Measurements from ENCODE around the gene RCL1.
"Not testable (repeated sequence)": the region's sequence is repeated elsewhere in the genome, so short reads cannot be mapped to it uniquely, and the experiment has no call there.

RCL1 gene

GRCh38 chr9:4762886-4763541, 29.7 kb upstream of the RCL1 start:
- no peaks in the 10 kb centered on the region for H3K36me3 ChIP-seq (ENCODE audit: insufficient read depth, low read length)
- H3K4me1 ChIP-seq (ENCODE audit: control insufficient read depth, insufficient read depth, low read length): peaks cover 9% of the 10 kb centered on the region
- H3K9ac ChIP-seq (ENCODE audit: low read depth, low read length): peak overlapping the region; percentile 35
- H3K9me3 ChIP-seq (replicated peaks; ENCODE audit: low read length): no peaks in the 10 kb centered on the region
- peak overlapping the region; percentile 63 for H3K4me2 ChIP-seq (ENCODE audit: low read length)
- peaks cover 10% of the 10 kb centered on the region for H3K27me3 ChIP-seq (ENCODE audit: control insufficient read depth, insufficient read depth, low read length)
- peak overlapping the region; percentile 10 for H3K4me3 ChIP-seq (ENCODE audit: low read length)

- Histone ChIP-seq H3K36me3 (ENCODE audit: insufficient read depth, low read length) (no peaks in the 10 kb centered on the region), H3K4me3 (ENCODE audit: low read length) (no peak overlapping the region), H3K9ac (ENCODE audit: low read depth, low read length) (no peak overlapping the region), H3K9me3 (replicated peaks; ENCODE audit: low read length) (no peaks in the 10 kb centered on the region), H3K27me3 (ENCODE audit: control insufficient read depth, insufficient read depth, low read length) (peaks cover 8% of the 10 kb centered on the region), H3K4me2 (ENCODE audit: low read length) (no peak overlapping the region), H3K4me1 (ENCODE audit: control insufficient read depth, insufficient read depth, low read length) (peaks cover 11% of the 10 kb centered on the region)
These were observed 28.7 kb upstream of the RCL1 start for GRCh38 chr9:4764033-4764432.

GRCh38 chr9:4768681-4769080, 24.1 kb upstream of the RCL1 start:
- H3K4me1 ChIP-seq (ENCODE audit: control insufficient read depth, insufficient read depth, low read length): peaks cover 7% of the 10 kb centered on the region
- no peaks in the 10 kb centered on the region for H3K27me3 ChIP-seq (ENCODE audit: control insufficient read depth, insufficient read depth, low read length)
- no peak overlapping the region for H3K4me3 ChIP-seq (ENCODE audit: low read length)
- H3K9me3 ChIP-seq (replicated peaks; ENCODE audit: low read length): no peaks in the 10 kb centered on the region
- no peak overlapping the region for H3K9ac ChIP-seq (ENCODE audit: low read depth, low read length)
- no peak overlapping the region for H3K4me2 ChIP-seq (ENCODE audit: low read length)
- H3K36me3 ChIP-seq (ENCODE audit: insufficient read depth, low read length): no peaks in the 10 kb centered on the region

- Histone ChIP-seq H3K4me3 (ENCODE audit: low read length) (no peak overlapping the region), H3K36me3 (ENCODE audit: insufficient read depth, low read length) (no peaks in the 10 kb centered on the region), H3K4me2 (ENCODE audit: low read length) (no peak overlapping the region), H3K9ac (ENCODE audit: low read depth, low read length) (no peak overlapping the region), H3K9me3 (replicated peaks; ENCODE audit: low read length) (no peaks in the 10 kb centered on the region), H3K27me3 (ENCODE audit: control insufficient read depth, insufficient read depth, low read length) (no peaks in the 10 kb centered on the region), H3K4me1 (ENCODE audit: control insufficient read depth, insufficient read depth, low read length) (peaks cover 7% of the 10 kb centered on the region)
These were observed 23.2 kb upstream of the RCL1 start for GRCh38 chr9:4769321-4770080.

- Histone ChIP-seq H3K36me3 (ENCODE audit: insufficient read depth, low read length) (no peaks in the 10 kb centered on the region), H3K4me3 (ENCODE audit: low read length) (no peak overlapping the region), H3K4me1 (ENCODE audit: control insufficient read depth, insufficient read depth, low read length) (peaks cover 7% of the 10 kb centered on the region)
These were observed 21.0 kb upstream of the RCL1 start for GRCh38 chr9:4771788-4772187.

GRCh38 chr9:4774209-4774608, 18.5 kb upstream of the RCL1 start:
- Histone ChIP-seq H3K36me3 (ENCODE audit: insufficient read depth, low read length) (no peaks in the 10 kb centered on the region), H3K4me3 (ENCODE audit: low read length) (no peak overlapping the region), H3K4me1 (ENCODE audit: control insufficient read depth, insufficient read depth, low read length) (peaks cover 3% of the 10 kb centered on the region), H3K9ac (ENCODE audit: low read depth, low read length) (no peak overlapping the region), H3K4me2 (ENCODE audit: low read length) (no peak overlapping the region), H3K9me3 (replicated peaks; ENCODE audit: low read length) (no peaks in the 10 kb centered on the region), H3K27me3 (ENCODE audit: control insufficient read depth, insufficient read depth, low read length) (peaks cover 3% of the 10 kb centered on the region)

More at GRCh38 chr9:4771788-4772187, 21.0 kb upstream of the RCL1 start:
- Histone ChIP-seq H3K27me3 (ENCODE audit: control insufficient read depth, insufficient read depth, low read length) (peaks cover 3% of the 10 kb centered on the region), H3K4me2 (ENCODE audit: low read length) (no peak overlapping the region), H3K9me3 (replicated peaks; ENCODE audit: low read length) (no peaks in the 10 kb centered on the region), H3K9ac (ENCODE audit: low read depth, low read length) (no peak overlapping the region)

- not testable (repeated sequence) for H3K4me2 ChIP-seq (ENCODE audit: low read length); H3K27me3 ChIP-seq (ENCODE audit: control insufficient read depth, insufficient read depth, low read length); H3K4me1 ChIP-seq (ENCODE audit: control insufficient read depth, insufficient read depth, low read length); H3K9me3 ChIP-seq (replicated peaks; ENCODE audit: low read length); H3K9ac ChIP-seq (ENCODE audit: low read depth, low read length); H3K36me3 ChIP-seq (ENCODE audit: insufficient read depth, low read length); H3K4me3 ChIP-seq (ENCODE audit: low read length)
These were observed 17.8 kb upstream of the RCL1 start for GRCh38 chr9:4774958-4775357.

GRCh38 chr9:4780651-4781050, 12.1 kb upstream of the RCL1 start:
- H3K36me3 ChIP-seq (ENCODE audit: insufficient read depth, low read length): no peaks in the 10 kb centered on the region
- no peak overlapping the region for H3K4me2 ChIP-seq (ENCODE audit: low read length)
- H3K9ac ChIP-seq (ENCODE audit: low read depth, low read length): no peak overlapping the region
- no peak overlapping the region for H3K4me3 ChIP-seq (ENCODE audit: low read length)
- H3K4me1 ChIP-seq (ENCODE audit: control insufficient read depth, insufficient read depth, low read length): no peaks in the 10 kb centered on the region
- H3K9me3 ChIP-seq (replicated peaks; ENCODE audit: low read length): no peaks in the 10 kb centered on the region
- H3K27me3 ChIP-seq (ENCODE audit: control insufficient read depth, insufficient read depth, low read length): peaks cover 3% of the 10 kb centered on the region

- Histone ChIP-seq H3K4me3 (ENCODE audit: low read length) (no peak overlapping the region), H3K9me3 (replicated peaks; ENCODE audit: low read length) (no peaks in the 10 kb centered on the region), H3K9ac (ENCODE audit: low read depth, low read length) (no peak overlapping the region), H3K36me3 (ENCODE audit: insufficient read depth, low read length) (no peaks in the 10 kb centered on the region), H3K4me1 (ENCODE audit: control insufficient read depth, insufficient read depth, low read length) (no peaks in the 10 kb centered on the region), H3K4me2 (ENCODE audit: low read length) (no peak overlapping the region), H3K27me3 (ENCODE audit: control insufficient read depth, insufficient read depth, low read length) (peaks cover 2% of the 10 kb centered on the region)
These were observed 11.3 kb upstream of the RCL1 start for GRCh38 chr9:4781408-4781807.

- not testable (repeated sequence) for H3K9ac ChIP-seq (ENCODE audit: low read depth, low read length); H3K27me3 ChIP-seq (ENCODE audit: control insufficient read depth, insufficient read depth, low read length); H3K36me3 ChIP-seq (ENCODE audit: insufficient read depth, low read length); H3K4me2 ChIP-seq (ENCODE audit: low read length); H3K4me3 ChIP-seq (ENCODE audit: low read length); H3K4me1 ChIP-seq (ENCODE audit: control insufficient read depth, insufficient read depth, low read length); H3K9me3 ChIP-seq (replicated peaks; ENCODE audit: low read length)
These were observed 9.6 kb upstream of the RCL1 start for GRCh38 chr9:4783191-4783590.

- no peaks in the 10 kb centered on the region for H3K27me3 ChIP-seq (ENCODE audit: control insufficient read depth, insufficient read depth, low read length)
- H3K4me3 ChIP-seq (ENCODE audit: low read length): no peak overlapping the region
- H3K36me3 ChIP-seq (ENCODE audit: insufficient read depth, low read length): no peaks in the 10 kb centered on the region
- no peaks in the 10 kb centered on the region for H3K9me3 ChIP-seq (replicated peaks; ENCODE audit: low read length)
- no peak overlapping the region for H3K4me2 ChIP-seq (ENCODE audit: low read length)
- H3K9ac ChIP-seq (ENCODE audit: low read depth, low read length): no peak overlapping the region
- no peaks in the 10 kb centered on the region for H3K4me1 ChIP-seq (ENCODE audit: control insufficient read depth, insufficient read depth, low read length)
These were observed 8.3 kb upstream of the RCL1 start for GRCh38 chr9:4784403-4784802.

- H3K9me3 ChIP-seq (replicated peaks; ENCODE audit: low read length): no peaks in the 10 kb centered on the region
- H3K4me3 ChIP-seq (ENCODE audit: low read length): no peak overlapping the region
- no peaks in the 10 kb centered on the region for H3K4me1 ChIP-seq (ENCODE audit: control insufficient read depth, insufficient read depth, low read length)
- no peak overlapping the region for H3K9ac ChIP-seq (ENCODE audit: low read depth, low read length)
- no peaks in the 10 kb centered on the region for H3K27me3 ChIP-seq (ENCODE audit: control insufficient read depth, insufficient read depth, low read length)
- H3K4me2 ChIP-seq (ENCODE audit: low read length): no peak overlapping the region
- H3K36me3 ChIP-seq (ENCODE audit: insufficient read depth, low read length): no peaks in the 10 kb centered on the region
These were observed 6.1 kb upstream of the RCL1 start for GRCh38 chr9:4786599-4786998.
